COLO829 (cell line): ENCODE measurements around the gene CNTNAP4.
A peak's percentile ranks its signal among the peaks of the same experiment; 100 is the strongest.

Experiments used
- DNase-seq: peaks from one replicate; pipeline ENCODE4 v3.0.0; 2012; ENCODE audit warnings: low spot score

The CNTNAP4 gene

GRCh38 chr16:76309639-76310335, 32.6 kb downstream of the CNTNAP4 start:
- DNase-seq: no peak

- no peak for DNase-seq
These were observed 34.1 kb downstream of the CNTNAP4 start for GRCh38 chr16:76311260-76311659.

DNA sequence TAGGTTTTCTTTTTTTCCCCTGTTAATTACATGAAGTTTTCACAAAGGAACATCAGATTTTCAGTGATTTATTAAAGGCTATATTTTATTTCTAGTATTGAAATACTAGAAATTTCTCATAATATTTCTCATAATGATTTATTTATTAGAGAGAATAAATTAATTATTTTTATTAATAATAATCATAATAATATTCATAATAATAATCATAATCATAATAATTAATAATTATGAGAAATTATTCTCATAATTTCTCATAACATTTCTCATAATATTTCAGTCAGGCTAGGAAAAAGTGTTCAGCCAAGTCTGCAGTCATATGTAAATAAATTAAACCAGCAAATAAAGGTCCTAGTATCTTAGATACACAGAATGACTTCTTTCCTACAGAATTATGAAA, 41.4 kb downstream of the CNTNAP4 start:
- DNase-seq: no peak

DNA sequence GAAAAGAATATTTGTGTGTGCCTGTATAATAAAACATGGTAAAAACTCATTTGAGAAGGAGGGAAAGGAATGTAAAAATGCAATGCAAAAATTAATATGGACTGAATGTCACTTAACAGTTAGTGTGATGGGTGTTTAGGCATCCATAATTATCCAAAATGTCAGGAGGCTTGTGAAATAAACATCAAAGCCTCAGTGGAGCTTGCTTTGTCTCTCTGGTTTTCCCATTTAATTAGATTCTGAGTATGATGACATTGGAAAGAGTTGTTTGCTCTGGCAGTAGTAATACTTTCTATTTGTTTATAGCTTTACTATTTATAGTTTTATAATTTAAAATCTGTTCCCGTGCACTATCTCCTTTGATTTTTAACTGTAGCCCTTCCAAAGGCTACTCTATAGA, 51.9 kb downstream of the CNTNAP4 start:
- no peak for DNase-seq

DNA sequence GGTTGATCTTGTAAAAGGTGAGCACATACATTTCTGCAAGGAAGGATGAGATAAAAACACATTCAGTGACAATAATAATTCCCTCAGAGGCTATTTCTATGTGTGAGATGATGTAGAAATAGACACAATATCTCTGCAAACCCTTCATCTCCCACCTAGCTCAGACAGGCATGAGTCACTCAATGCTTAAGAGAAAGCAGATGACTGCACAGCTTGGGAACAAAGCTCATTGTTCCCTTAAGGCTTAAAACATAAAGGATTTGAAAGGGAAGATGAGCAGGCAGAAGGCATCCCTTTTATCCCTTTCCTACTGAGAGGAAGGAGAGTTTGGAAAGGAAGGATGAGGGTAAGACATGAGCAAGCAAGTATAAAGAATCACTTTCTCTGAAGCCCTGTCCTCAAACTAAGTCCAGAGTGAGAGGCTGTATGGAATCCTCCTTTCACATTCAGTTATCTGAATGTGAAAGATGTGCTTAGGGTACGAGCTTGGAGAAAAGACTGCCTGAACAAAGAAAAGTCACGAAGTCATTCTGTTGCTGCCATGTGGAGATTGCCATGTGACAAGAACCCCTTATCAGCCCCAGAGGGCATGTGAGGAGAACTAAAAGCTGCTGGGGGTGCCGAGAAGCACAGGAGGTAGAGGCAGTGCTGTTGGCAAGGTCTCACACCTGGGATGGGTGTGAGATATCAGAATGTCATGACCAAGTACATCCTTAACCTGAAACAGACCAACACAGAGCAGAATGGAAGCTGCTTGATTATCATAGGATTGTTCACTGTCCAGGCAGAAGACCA, 58.2 kb downstream of the CNTNAP4 start:
- peak; percentile 1 for DNase-seq

DNA sequence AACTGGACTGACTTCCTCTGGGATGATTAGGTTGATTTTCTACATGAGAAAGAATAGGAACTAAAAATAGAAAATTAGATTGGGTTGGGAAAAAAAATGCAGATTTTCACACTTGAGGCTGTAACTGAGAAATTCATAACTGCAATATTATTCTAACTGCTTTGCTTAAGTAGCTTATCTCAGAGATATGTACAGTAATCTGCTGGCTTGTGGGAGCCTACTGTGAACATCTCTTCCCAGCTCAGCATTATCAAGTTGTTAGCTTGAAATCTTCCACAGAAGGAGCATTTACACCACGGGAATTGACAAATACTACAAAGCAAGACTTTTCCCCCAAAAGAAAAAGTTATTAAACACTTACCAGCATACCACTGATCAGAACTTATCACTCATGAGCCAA, 58.9 kb downstream of the CNTNAP4 start:
- no peak for DNase-seq

DNA sequence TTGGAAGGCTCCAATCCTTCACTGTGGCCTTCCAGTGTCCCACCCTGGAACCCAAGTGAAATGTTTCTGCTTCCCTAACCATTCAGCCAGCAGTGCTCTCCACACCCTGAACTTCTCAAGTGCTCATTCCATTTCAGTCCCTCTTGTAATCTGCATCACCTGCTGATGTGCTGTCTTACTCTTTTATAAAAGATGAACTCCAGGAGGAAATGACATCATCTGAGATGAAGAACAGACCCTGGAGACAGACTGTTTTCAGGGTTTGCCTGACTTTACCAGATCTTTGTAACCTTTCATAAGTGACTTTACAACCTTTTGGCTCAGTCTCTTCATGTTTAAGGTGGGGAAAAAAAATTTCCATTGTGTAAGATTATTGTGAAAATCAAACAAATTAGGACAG, 61.3 kb downstream of the CNTNAP4 start:
- DNase-seq: no peak

GRCh38 chr16:76343769-76344168, 66.6 kb downstream of the CNTNAP4 start:
- no peak for DNase-seq

DNA sequence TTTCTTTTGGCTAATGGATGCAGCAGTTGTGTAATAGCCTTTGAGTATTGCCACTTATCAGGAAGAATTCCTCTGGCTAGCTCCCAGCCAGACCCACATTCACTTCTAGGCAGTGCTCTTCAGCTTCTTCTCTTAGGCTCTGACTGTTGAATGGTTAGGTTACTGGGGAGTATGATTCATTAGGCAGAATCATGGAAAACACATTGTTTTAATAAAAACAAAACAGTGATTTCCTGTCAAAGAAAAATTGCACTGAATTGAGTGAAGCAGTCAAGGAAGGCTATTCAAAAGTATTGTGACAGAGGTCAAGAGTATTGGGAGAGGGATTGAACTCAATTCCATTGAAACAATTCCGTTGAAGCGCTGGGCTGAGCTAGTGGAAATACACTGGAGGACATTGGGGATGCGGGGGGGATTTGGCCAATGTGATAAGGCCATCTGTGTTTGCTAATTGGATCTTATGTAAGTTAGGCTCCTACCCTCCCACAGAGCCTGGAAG, 68.0 kb downstream of the CNTNAP4 start:
- no peak for DNase-seq

DNA sequence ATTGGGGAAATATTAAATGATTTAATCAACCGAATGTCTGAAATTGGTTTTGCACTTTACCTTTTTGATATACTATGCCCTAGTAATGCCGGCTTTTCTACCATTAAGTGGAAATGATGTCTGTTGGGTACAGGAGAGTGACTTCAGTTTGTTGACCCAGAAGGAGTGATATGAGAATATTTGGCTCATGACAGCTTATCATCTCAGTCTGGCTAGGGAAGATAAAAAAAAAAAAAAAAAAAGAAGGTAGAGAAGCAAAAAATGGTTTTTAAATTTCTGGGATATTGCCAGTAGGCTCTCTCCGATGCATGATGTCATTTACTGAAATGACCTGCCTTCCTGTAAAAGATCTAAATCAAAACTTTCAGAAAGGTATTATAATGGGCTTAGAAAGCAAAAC, 69.0 kb downstream of the CNTNAP4 start:
- no peak for DNase-seq

DNA sequence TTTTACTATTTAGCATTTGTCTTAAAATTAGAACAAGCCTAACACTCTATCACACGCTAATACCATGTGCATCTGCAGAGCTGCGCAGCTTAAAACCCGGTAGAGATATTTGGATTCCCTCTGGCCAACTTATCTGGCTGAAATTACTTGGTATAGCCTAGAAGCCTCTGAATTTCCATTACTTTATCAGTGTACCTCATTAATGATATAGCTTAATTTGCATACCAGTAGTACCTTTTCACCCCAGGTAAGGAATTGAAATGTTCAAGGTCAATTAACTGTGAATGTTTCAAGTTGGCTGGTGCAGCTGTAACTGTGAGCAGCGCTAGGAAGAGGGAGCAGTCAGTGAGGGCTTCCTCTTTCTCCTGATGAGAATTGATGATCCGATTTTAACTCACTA, 74.2 kb downstream of the CNTNAP4 start:
- DNase-seq: no peak

DNA sequence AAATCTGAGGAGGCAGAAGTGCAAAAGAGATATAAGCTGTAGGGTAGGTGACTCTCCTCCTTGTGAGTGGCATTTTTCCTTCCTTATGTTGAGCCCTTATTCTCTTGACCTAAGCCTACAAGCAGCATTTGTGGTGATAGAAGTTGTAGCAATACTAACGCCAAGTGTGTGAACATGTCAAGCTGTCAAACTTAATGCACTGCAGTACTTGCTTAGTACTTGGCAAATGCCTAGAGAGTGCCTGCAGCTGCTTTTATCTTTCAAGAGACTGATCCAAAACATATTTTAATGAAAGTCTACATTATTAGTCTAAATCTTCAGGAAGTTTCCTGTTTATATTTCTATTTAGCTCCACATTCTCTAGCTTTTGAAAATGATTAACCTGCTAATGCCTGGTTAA, 83.2 kb downstream of the CNTNAP4 start:
- DNase-seq: no peak

DNA sequence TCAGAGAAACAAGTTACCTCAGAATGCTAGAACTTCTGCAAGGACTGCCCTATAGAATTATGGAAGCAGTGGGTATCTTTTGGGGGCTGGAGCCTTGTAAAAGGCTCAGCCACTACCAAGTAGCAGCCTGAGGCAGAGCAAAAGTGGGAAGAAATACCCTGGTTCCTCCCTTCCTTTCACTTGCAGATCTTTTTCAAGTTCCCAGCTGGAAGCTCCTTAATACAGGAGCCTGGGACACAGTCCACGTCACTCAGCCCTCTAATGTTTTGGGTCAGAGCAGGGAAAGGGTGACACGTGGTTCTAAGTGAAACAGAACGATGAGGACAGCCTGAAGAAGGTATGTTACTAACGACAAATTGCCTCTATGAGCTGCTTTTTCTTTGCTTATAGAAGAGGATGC, 93.1 kb downstream of the CNTNAP4 start:
- DNase-seq: no peak

DNA sequence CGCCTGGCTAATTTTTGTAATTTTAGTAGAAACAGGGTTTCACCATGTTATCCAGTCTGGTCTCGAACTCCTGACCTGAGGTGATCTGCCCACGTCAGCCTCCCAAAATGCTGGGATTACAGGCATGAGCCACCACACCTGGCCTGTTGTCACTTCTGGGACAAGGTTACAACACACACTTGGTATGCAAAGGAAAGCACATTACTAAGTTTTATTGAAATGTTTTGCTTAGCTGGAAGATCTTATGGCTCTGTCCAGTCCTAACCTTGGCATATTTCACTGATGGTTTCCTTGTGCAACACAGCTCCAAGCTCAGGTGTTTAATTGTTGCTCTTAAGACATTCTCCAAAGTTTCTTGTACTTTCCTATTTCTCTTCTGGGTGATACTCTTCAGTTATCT, 94.2 kb downstream of the CNTNAP4 start:
- no peak for DNase-seq

GRCh38 chr16:76373998-76374397, 96.8 kb downstream of the CNTNAP4 start:
- peak; percentile 6 for DNase-seq

DNA sequence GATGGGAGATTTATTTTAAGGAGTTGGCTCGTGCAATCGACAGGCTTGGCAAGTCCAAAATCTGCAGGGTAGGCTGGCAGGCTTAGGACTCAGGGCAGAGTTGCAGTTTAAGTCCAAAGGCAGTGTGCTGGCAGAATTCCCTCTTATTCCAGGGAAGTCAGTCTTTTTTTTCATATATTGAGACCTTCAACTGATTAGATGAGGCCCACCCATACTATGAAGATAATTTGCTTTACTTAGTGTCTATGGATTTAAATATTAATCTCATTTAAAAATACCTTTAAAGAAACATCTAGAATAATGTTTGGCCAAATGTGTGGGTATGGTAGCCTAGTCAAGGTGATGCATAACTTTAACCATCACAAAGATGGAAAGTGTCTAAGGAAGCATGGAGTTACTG, 99.8 kb downstream of the CNTNAP4 start:
- no peak for DNase-seq

- no peak for DNase-seq
These were observed 100.8 kb downstream of the CNTNAP4 start for GRCh38 chr16:76378020-76378419.

GRCh38 chr16:76381096-76381495, 103.9 kb downstream of the CNTNAP4 start:
- DNase-seq: no peak

- DNase-seq: no peak
These were observed 108.5 kb downstream of the CNTNAP4 start for GRCh38 chr16:76385601-76386230.

DNA sequence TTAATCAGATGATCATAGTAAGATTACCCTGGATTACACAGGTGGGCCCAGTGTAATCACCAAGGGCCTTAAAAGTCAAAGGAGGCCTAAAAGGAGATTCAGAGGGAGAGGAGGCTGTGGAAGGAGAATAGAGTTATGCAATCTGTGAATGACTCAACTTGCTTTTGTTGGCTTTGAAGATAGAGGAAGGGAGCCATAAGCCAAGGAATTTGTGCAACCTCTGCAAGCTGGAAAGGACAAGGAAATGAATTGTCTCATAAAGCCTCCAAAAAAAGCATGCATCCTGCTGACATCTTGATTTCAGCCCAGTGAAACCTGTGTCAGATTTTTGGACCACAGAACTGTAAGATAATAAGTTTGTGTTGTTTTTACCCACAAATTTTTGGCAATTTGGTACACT, 109.6 kb downstream of the CNTNAP4 start:
- DNase-seq: peak; percentile 1

GRCh38 chr16:76387994-76388393, 110.8 kb downstream of the CNTNAP4 start:
- no peak for DNase-seq

DNA sequence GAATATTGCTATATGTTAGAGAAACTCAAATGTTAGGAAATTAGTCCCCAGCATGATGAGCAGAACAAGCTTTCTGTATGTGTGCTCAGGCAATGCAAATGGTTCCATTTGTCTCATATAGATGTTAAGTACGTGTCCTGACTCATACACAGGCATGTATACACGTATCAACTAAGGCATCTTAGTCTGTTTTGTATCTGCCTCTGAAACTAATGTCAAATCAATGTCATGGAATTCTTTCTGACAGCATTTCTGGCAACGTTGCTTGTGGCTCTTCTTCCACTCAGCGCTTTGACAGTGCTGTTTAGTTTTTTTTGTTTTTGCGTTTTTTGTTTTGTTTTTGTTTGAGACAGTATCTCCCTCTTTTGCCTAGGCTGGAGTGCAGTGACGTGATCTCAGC, 111.9 kb downstream of the CNTNAP4 start:
- DNase-seq: no peak

DNA sequence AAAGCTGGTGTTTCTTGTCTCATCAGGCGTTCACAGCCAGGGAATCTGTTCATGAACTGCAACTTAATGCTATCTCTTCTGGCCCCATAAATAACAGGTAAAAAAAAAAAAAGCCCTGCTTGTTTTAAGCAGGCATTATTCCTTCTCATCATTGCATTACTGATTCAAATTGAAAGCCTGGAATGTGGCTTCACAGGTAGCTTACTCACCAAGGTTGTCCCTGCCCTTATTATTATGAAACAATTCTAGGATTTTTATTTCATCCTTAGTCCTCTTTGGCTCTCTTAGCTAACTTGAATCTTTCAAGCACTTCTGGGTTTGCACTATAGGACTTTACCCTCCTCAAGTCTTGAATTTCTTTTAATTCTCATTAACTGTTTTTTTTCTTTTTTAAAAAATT, 113.3 kb downstream of the CNTNAP4 start:
- no peak for DNase-seq
